Duodenal mucosa (tissue), 2 donors: ENCODE results near the gene ID2.
A peak's percentile ranks its signal among the peaks of the same experiment; 100 is the strongest.

Experiments
- H3K27ac ChIP-seq: one replicate; pipeline ENCODE4 v1.7.0; 2013; ENCODE audit warnings: low read depth, low read length
- H3K27me3 ChIP-seq, 2 donors: one replicate each; pipeline ENCODE4 v1.7.0; 2013; ENCODE audit warnings: low read length in 2 of 2, control low read depth in 1 of 2; ENCODE audit not compliant: insufficient read depth in 2 of 2, control insufficient read depth in 1 of 2
- H3K36me3 ChIP-seq, 2 donors: one replicate each; pipeline ENCODE4 v1.7.0; 2013; ENCODE audit warnings: low read length in 2 of 2, control low read depth in 1 of 2; ENCODE audit not compliant: insufficient read depth in 2 of 2, control insufficient read depth in 1 of 2
- H3K4me1 ChIP-seq, 2 donors: one replicate each; pipeline ENCODE4 v1.7.0; 2013; ENCODE audit warnings: low read length in 2 of 2, control low read depth in 1 of 2; ENCODE audit not compliant: insufficient read depth in 2 of 2, control insufficient read depth in 1 of 2
- H3K4me3 ChIP-seq, 2 donors: one replicate each; pipeline ENCODE4 v1.7.0; 2013; ENCODE audit warnings: low read length in 2 of 2, low read depth in 1 of 2
- H3K9ac ChIP-seq, 2 donors: one replicate each; pipeline ENCODE4 v1.7.0; 2013; ENCODE audit warnings: low read length in 2 of 2, low read depth in 1 of 2
- H3K9me3 ChIP-seq, 2 donors: one replicate each; pipeline ENCODE4 v1.7.0; 2013; ENCODE audit warnings: low read length in 2 of 2, control low read depth in 1 of 2; ENCODE audit not compliant: control insufficient read depth in 1 of 2

The ID2 gene

GRCh38 chr2:8684878-8685696 lies 3.2 kb downstream of the ID2 start:
- Histone ChIP-seq H3K4me3 (peak overlapping the region; percentile 61 to 66), H3K36me3 (no peaks in the 10 kb centered on the region), H3K9ac (peak overlapping the region; percentile 56 to 61), H3K9me3 (no peaks in the 10 kb centered on the region), H3K27ac (peak overlapping the region; percentile 57), H3K27me3 (no peaks in the 10 kb centered on the region), H3K4me1 (peaks cover 8% of the 10 kb centered on the region in 2 donors)

- Histone ChIP-seq H3K9me3 (no peaks in the 10 kb centered on the region), H3K27me3 (no peaks in the 10 kb centered on the region), H3K36me3 (no peaks in the 10 kb centered on the region), H3K9ac (peak overlapping the region; percentile 56 to 61), H3K4me3 (peak overlapping the region; percentile 61 to 66), H3K4me1 (peaks cover 4 to 6% of the 10 kb centered on the region in 2 donors), H3K27ac (peak overlapping the region; percentile 57)
Measured at GRCh38 chr2:8685697-8686358, 4.0 kb downstream of the ID2 start.

- Histone ChIP-seq H3K27ac (no peak overlapping the region), H3K27me3 (peaks cover 0 to 8% of the 10 kb centered on the region in 2 donors), H3K4me3 (no peak overlapping the region), H3K9ac (no peak overlapping the region), H3K9me3 (no peaks in the 10 kb centered on the region), H3K4me1 (peaks cover 10% of the 10 kb centered on the region in 2 donors), H3K36me3 (no peaks in the 10 kb centered on the region)
Measured at GRCh38 chr2:8691859-8692437, 10.1 kb downstream of the ID2 start.

- H3K27me3 ChIP-seq = peaks cover 0 to 8% of the 10 kb centered on the region in 2 donors
- H3K36me3 ChIP-seq = no peaks in the 10 kb centered on the region
- no peaks in the 10 kb centered on the region for H3K9me3 ChIP-seq
- no peak overlapping the region for H3K9ac ChIP-seq
- H3K4me3 ChIP-seq = peak overlapping the region; percentile 52 to 60
- peaks cover 10% of the 10 kb centered on the region in 2 donors for H3K4me1 ChIP-seq
- no peak overlapping the region for H3K27ac ChIP-seq
Measured at GRCh38 chr2:8692783-8693156, 10.9 kb downstream of the ID2 start.

- Histone ChIP-seq H3K27ac (no peak overlapping the region), H3K9me3 (no peaks in the 10 kb centered on the region), H3K4me1 (peaks cover 10% of the 10 kb centered on the region in 2 donors), H3K36me3 (no peaks in the 10 kb centered on the region), H3K9ac (no peak overlapping the region), H3K4me3 (peak overlapping the region; percentile 52 to 60), H3K27me3 (peaks cover 0 to 8% of the 10 kb centered on the region in 2 donors)
Measured at GRCh38 chr2:8693157-8693821, 11.4 kb downstream of the ID2 start.

GRCh38 chr2:8694737-8695136 lies 12.9 kb downstream of the ID2 start:
- H3K4me1 ChIP-seq = peaks cover 10% of the 10 kb centered on the region in 2 donors
- no peak overlapping the region for H3K9ac ChIP-seq
- H3K4me3 ChIP-seq = no peak overlapping the region
- no peak overlapping the region for H3K27ac ChIP-seq
- peaks cover 0 to 8% of the 10 kb centered on the region in 2 donors for H3K27me3 ChIP-seq
- no peaks in the 10 kb centered on the region for H3K36me3 ChIP-seq
- no peaks in the 10 kb centered on the region for H3K9me3 ChIP-seq

GRCh38 chr2:8697190-8697589 lies 15.3 kb downstream of the ID2 start:
- no peak overlapping the region for H3K4me3 ChIP-seq
- H3K27ac ChIP-seq = no peak overlapping the region
- H3K36me3 ChIP-seq = no peaks in the 10 kb centered on the region
- H3K4me1 ChIP-seq = peaks cover 10% of the 10 kb centered on the region in 2 donors
- H3K27me3 ChIP-seq = peaks cover 0 to 8% of the 10 kb centered on the region in 2 donors
- no peak overlapping the region for H3K9ac ChIP-seq
- H3K9me3 ChIP-seq = no peaks in the 10 kb centered on the region

GRCh38 chr2:8699839-8700238 lies 18.0 kb downstream of the ID2 start:
- Histone ChIP-seq H3K4me3 (no peak overlapping the region), H3K27ac (no peak overlapping the region), H3K36me3 (no peaks in the 10 kb centered on the region), H3K4me1 (no peaks in the 10 kb centered on the region), H3K27me3 (no peaks in the 10 kb centered on the region), H3K9ac (no peak overlapping the region), H3K9me3 (no peaks in the 10 kb centered on the region)

- Histone ChIP-seq H3K36me3 (no peaks in the 10 kb centered on the region), H3K27ac (no peak overlapping the region), H3K9ac (no peak overlapping the region), H3K4me3 (no peak overlapping the region), H3K4me1 (no peaks in the 10 kb centered on the region), H3K27me3 (no peaks in the 10 kb centered on the region), H3K9me3 (no peaks in the 10 kb centered on the region)
Measured at GRCh38 chr2:8701681-8702379, 20.0 kb downstream of the ID2 start.
